ENCODE results near the gene SEC23IP. TPM values are rescaled to one million over a fixed set of nuclear protein-coding genes. Genes with fewer than 3 reads are reported as not detected.

Gene SEC23IP
- total RNA-seq, 2 experiments from 2014 or later = 60.3 to 61.4 TPM

DNA sequence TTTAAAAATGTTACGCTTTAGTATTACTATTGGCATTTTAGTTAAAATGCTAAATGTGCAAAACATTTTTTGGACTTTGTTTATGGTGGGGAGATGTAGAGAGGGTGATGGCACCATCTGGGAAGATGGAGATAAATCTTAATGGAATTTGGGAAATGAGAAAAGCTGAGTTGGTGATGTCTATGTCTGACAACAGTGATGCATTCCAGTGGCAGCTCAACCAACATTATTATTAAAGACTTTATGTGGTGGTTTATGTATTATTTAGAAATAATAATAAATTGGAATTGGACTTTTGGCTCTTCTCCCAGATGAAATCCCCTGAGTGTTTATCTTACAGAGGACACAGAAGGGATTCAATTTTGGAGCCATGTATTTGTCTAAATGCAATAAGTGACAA, 77.6 kb downstream of the SEC23IP start:
- TF ChIP-seq CTCF (IDR thresholded peaks at IDR 0.05) = no peak
- H3K36me3 Mint-ChIP-seq (ENCODE audit: low read depth) = no peaks in the 10 kb centered on the region
- intact Hi-C loops (cut with micrococcal nuclease) = no loop called here
- H3K27me3 Mint-ChIP-seq = peaks cover 8% of the 10 kb centered on the region
- H3K9me3 Mint-ChIP-seq = peaks cover 12% of the 10 kb centered on the region
- H3K4me1 Mint-ChIP-seq (ENCODE audit: low read depth) = no peaks in the 10 kb centered on the region
- H3K27ac Mint-ChIP-seq = no peak overlapping the region
- H3K4me3 Mint-ChIP-seq = no peak overlapping the region
- ATAC-seq = no peak
- no peak for DNase-seq
- ChIA-PET CTCF (no interaction called here), POLR2A (no interaction called here)

DNA sequence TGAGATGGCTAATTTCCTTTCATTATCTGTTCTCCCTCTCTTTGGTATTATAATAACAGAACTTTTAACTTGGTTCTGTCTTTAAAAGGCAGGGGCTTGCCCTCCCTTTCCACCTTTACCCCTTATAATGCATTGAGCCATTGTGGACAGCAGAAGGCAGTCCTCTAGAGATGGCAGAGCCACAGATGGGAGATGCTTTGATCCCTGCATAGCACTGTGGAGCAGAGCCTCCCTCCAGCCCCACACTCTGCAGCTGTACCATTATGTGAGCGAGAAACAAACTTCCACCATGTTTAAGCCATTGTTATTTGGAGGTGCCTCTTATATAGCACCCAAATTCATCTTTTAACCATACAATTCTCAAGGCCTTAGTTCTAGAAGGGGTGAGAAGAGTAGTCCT, 78.4 kb downstream of the SEC23IP start:
- DNase-seq = no peak
- TF ChIP-seq CTCF (IDR thresholded peaks at IDR 0.05) = no peak
- peaks cover 8% of the 10 kb centered on the region for H3K27me3 Mint-ChIP-seq
- no peak overlapping the region for H3K4me3 Mint-ChIP-seq
- H3K36me3 Mint-ChIP-seq (ENCODE audit: low read depth) = no peaks in the 10 kb centered on the region
- H3K27ac Mint-ChIP-seq = no peak overlapping the region
- ChIA-PET CTCF (no interaction called here), POLR2A (no interaction called here)
- no peak for ATAC-seq
- no peaks in the 10 kb centered on the region for H3K4me1 Mint-ChIP-seq (ENCODE audit: low read depth)
- H3K9me3 Mint-ChIP-seq = peaks cover 12% of the 10 kb centered on the region
- intact Hi-C loops (cut with micrococcal nuclease) = no loop called here

DNA sequence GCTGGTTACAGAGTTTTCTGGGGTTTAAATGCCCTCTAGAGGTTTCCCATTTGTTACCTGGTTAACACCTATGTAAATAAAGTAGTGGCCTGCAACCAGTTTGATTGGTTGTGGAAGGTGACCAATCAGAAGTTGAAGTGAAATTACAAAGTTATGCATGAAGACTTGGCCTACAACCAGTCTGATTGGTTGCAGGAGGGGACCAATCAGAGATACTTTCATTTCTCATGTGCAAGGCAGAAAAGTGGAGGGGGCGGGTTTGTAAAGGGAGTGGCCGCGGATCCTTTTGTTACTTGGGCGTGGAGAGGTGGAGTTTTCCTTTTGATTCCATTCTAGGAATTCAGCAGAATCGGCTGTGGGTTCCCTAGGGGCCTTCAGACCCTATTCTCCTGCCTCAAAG, 80.8 kb downstream of the SEC23IP start:
- intact Hi-C loops (cut with micrococcal nuclease) = no loop called here
- no peak for DNase-seq
- ATAC-seq = peak; percentile 30
- Mint-ChIP-seq H3K36me3 (ENCODE audit: low read depth) (no peaks in the 10 kb centered on the region), H3K9me3 (no peaks in the 10 kb centered on the region), H3K4me3 (no peak overlapping the region), H3K27ac (no peak overlapping the region), H3K27me3 (peaks cover 8% of the 10 kb centered on the region), H3K4me1 (ENCODE audit: low read depth) (no peaks in the 10 kb centered on the region)
- POLR2A ChIA-PET = no interaction called here
- CTCF ChIA-PET = no interaction called here
- TF ChIP-seq CTCF (IDR thresholded peaks at IDR 0.05) = no peak

- peaks cover 14% of the 10 kb centered on the region for H3K27me3 Mint-ChIP-seq
- no peak for TF ChIP-seq CTCF (IDR thresholded peaks at IDR 0.05)
- no peak overlapping the region for H3K4me3 Mint-ChIP-seq
- no peak for ATAC-seq
- CTCF ChIA-PET = no interaction called here
- no peaks in the 10 kb centered on the region for H3K4me1 Mint-ChIP-seq (ENCODE audit: low read depth)
- intact Hi-C loops (cut with micrococcal nuclease) = no loop called here
- POLR2A ChIA-PET = no interaction called here
- H3K9me3 Mint-ChIP-seq = no peaks in the 10 kb centered on the region
- no peak for DNase-seq
- H3K36me3 Mint-ChIP-seq (ENCODE audit: low read depth) = no peaks in the 10 kb centered on the region
- H3K27ac Mint-ChIP-seq = no peak overlapping the region
These were observed 83.9 kb downstream of the SEC23IP start for GRCh38 chr10:119976421-119976820.

DNA sequence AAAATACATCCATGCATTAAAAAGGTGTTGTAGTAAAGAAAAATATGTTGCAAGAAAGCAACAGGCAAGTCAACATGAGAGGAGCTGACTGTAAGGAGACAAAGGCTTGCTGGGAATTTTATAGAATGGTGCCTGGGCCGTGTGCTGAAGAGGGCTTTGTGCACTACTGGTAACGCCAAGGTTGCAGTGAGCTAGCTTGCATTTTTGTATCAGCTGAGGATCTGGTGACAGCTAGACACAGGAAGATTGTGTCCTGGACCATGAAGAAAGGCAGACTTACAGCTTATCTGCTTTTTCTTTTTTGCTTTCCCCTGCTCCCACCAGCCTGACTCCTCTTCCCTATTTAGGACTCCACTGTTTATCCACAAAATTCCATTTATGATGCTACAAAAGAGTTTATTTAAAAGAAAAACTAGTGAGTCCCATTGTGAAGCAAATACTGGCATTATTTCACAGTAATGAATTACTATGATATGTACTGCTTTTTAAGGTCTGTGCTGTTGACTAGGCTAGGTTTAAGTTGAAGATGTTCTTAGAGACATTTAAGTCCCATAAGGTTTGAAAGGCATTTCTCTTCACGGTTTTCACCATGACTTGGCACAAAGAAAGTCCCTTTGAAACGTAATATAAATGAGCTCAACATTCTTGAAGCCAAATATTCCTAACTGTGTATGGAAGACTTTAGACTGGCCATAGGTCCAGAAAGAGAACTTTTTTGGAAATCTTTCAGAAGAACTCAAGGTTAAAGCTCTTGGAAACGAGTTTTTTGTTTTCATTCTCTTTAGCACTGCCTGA, 88.6 kb downstream of the SEC23IP start:
- ATAC-seq = no peak
- TF ChIP-seq CTCF (IDR thresholded peaks at IDR 0.05) = no peak
- Mint-ChIP-seq H3K27me3 (peaks cover 11% of the 10 kb centered on the region), H3K9me3 (no peaks in the 10 kb centered on the region), H3K4me1 (ENCODE audit: low read depth) (no peaks in the 10 kb centered on the region), H3K36me3 (ENCODE audit: low read depth) (no peaks in the 10 kb centered on the region), H3K4me3 (no peak overlapping the region), H3K27ac (no peak overlapping the region)
- ChIA-PET CTCF (interaction anchor here (1.2 to 1.4 kb wide), 2 partner anchors 10 to 31 kb away, joined by 3 to 5 read pairs; no protein-coding TSS in a partner anchor), POLR2A (no interaction called here)
- DNase-seq = no peak
- intact Hi-C loops (cut with micrococcal nuclease) = no loop called here

All from activated CD8-positive, alpha-beta T cell treated with anti-CD3 and anti-CD28 coated beads for 36 hours (primary cell).